ENCODE results near the gene FAM72C.
"Not testable (repeated sequence)": the region's sequence is repeated elsewhere in the genome, so short reads cannot be mapped to it uniquely, and the experiment has no call there.

The FAM72C gene

GRCh38 chr1:143984721-143985473 is 13.1 kb upstream of the FAM72C start:
- not testable (repeated sequence) for DNase-seq

- not testable (repeated sequence) for DNase-seq
These were observed 2.6 kb upstream of the FAM72C start for GRCh38 chr1:143974416-143974815.

GRCh38 chr1:143973876-143974414 is 2.2 kb upstream of the FAM72C start:
- not testable (repeated sequence) for DNase-seq

- DNase-seq, result not testable (repeated sequence)
These were observed 1.1 kb upstream of the FAM72C start for GRCh38 chr1:143972753-143973326.

- DNase-seq, result not testable (repeated sequence)
These were observed 5.9 kb downstream of the FAM72C start for GRCh38 chr1:143965860-143966259.

GRCh38 chr1:143964294-143964693 is 7.5 kb downstream of the FAM72C start:
- not testable (repeated sequence) for DNase-seq

GRCh38 chr1:143955930-143956329 is 15.9 kb downstream of the FAM72C start:
- DNase-seq, result not testable (repeated sequence)

- DNase-seq, result not testable (repeated sequence)
These were observed 18.9 kb downstream of the FAM72C start for GRCh38 chr1:143952913-143953312.

- not testable (repeated sequence) for DNase-seq
These were observed 20.0 kb downstream of the FAM72C start for GRCh38 chr1:143951485-143952391.

GRCh38 chr1:143947749-143948148 is 24.0 kb downstream of the FAM72C start:
- DNase-seq, result not testable (repeated sequence)

- DNase-seq, result not testable (repeated sequence)
These were observed 26.5 kb downstream of the FAM72C start for GRCh38 chr1:143945253-143945652.

- not testable (repeated sequence) for DNase-seq
These were observed 27.1 kb downstream of the FAM72C start for GRCh38 chr1:143944576-143945240.

- not testable (repeated sequence) for DNase-seq
These were observed 28.3 kb downstream of the FAM72C start for GRCh38 chr1:143943319-143943978.

- DNase-seq, result not testable (repeated sequence)
These were observed 29.4 kb downstream of the FAM72C start for GRCh38 chr1:143942238-143942860.

GRCh38 chr1:143939666-143940065 is 32.1 kb downstream of the FAM72C start:
- not testable (repeated sequence) for DNase-seq

- not testable (repeated sequence) for DNase-seq
These were observed 32.9 kb downstream of the FAM72C start for GRCh38 chr1:143938922-143939321.

- DNase-seq, result peak in 5 of 6 experiments; percentile 13 to 45 (median 16)
These were observed 35.2 kb downstream of the FAM72C start for GRCh38 chr1:143936457-143937115.

GRCh38 chr1:143919127-143919526 is 52.7 kb downstream of the FAM72C start:
- DNase-seq, result not testable (repeated sequence)

- DNase-seq, result not testable (repeated sequence)
These were observed 53.2 kb downstream of the FAM72C start for GRCh38 chr1:143918552-143918951.

GRCh38 chr1:143913705-143914104 is 58.1 kb downstream of the FAM72C start:
- DNase-seq, result not testable (repeated sequence)
